GM12801 (cell line): ENCODE measurements around the gene PRICKLE2.

ENCODE experiments used
- CTCF ChIP-seq: IDR thresholded peaks from one replicate; pipeline ENCODE4 v1.5.1; 2011; ENCODE audit warnings: control low read depth; ENCODE audit not compliant: insufficient read length; ENCODE audit errors: extremely low read depth

Gene PRICKLE2

GRCh38 chr3:64235605-64236004 lies 10.3 kb upstream of the PRICKLE2 start:
- TF ChIP-seq CTCF = no peak

- no peak for TF ChIP-seq CTCF
Observed at GRCh38 chr3:64234571-64234970, 9.3 kb upstream of the PRICKLE2 start.

DNA sequence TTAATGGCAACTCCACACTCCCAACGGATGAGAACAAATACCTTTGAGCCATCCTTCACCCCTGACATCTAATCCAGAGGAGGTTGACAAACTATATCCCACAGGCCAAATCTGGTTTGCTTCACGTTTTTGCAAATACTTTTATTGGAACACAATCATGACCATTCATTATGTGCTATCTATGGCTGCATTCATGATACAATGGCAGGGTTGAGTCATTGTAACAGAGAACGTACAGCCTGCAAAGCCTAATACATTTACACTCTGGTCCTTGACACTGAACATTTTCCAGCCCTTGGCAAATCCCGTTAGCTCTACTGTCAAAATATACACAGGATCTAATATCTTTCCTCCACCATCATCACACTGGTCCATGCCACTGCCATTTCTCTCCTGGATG lies 7.6 kb upstream of the PRICKLE2 start:
- no peak for TF ChIP-seq CTCF

DNA sequence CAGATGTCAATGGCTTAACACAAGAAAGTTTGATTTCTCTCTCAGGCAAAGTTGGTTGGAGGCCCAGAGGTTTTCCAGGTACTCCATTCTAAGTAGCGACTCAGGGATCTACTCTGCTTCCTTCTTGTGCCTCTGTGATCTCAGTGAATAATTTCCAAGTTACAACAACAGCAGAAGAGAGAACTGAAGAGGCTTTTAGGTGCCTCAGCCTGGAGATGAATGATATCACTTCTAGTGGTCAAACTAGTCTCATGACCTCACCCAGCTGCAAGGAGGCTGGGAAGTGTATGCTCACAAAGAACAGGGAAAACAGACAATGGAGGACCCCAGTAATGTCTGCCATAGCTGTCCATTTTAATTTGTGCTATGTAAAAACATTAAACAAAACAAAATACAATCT lies 4.6 kb upstream of the PRICKLE2 start:
- no peak for TF ChIP-seq CTCF

DNA sequence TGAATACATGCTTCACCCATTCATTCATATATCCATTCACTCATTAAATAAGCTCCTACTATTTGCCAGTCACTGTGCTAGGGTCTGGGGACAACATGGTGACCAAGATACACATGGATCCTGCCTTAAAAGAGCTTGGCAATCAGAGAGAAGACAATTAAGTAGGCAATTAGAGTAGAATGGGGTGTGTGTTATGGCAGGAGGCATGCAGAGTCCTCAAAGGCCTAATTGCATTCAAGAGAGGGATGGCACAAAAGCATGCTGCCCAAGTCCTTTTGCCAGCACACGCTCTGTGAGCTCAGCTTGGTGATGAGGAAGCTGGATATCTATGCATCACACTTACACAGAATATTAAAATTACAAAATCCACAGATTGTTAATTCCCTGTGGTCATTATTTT lies 2.8 kb upstream of the PRICKLE2 start:
- no peak for TF ChIP-seq CTCF

- no peak for TF ChIP-seq CTCF
Observed at GRCh38 chr3:64226730-64227129, 1.5 kb upstream of the PRICKLE2 start.

DNA sequence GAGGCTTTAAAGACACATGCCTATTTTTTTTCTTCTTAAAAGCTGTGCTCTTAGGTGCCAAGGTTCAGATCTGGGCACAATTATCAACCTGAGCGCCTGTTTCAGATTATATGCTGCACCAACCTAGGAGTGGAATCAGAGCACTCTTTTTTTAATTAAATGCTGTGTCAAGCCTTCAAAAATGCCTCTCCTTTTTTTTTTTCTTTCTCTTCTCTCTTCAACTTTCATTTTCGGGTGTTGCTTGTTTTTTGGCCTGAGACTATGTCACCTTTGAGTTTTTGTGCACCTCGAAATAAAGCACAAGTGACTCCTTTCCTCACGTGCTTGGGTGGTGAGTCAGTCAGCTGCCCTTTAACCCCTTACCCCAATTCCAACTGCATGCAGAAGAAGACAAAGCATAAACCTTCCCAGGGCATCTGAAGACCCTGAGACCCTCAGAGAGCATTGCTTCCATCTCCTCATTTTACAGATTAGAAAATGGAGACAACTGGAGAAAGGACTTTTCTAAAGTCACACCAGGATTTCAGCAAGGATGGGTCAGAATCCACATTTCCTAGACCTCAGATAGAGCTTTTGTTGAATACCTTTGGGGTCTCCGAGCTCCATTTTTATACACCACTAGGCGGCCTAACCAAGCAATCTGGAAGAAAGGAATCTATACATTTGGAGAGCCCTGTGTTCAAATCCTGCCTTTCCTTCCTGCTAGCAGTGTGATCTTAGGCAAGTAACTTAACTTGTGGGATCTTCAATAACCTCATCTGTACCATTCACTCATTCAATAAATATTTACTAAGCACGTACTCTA lies 631 bp upstream of the PRICKLE2 start:
- TF ChIP-seq CTCF = no peak
